CD14-positive monocyte (primary cell): ENCODE measurements around the gene WDPCP. TPM values are rescaled to one million over a fixed set of nuclear protein-coding genes. Genes with fewer than 3 reads are reported as not detected.

Experiments
- DNase-seq, 3 donors: peaks; one replicate each; pipeline ENCODE4 v3.0.0-alpha.2; 2011 to 2022
- H2AFZ ChIP-seq: 2 replicates; pipeline ENCODE4 v1.6.0; 2012; ENCODE audit warnings: mild to moderate bottlenecking, low read depth, low read length, inconsistent platforms; ENCODE audit not compliant: insufficient read depth, poor library complexity, severe bottlenecking
- H3K27ac ChIP-seq, 2 donors: 1 replicate in 1 of 2; 2 replicates in 1 of 2; pipeline ENCODE4 v1.5.1; 2012 to 2013; ENCODE audit warnings: low read length in 2 of 2, control low read depth in 1 of 2, inconsistent platforms in 1 of 2, low read depth in 1 of 2, mild to moderate bottlenecking in 1 of 2
- H3K27me3 ChIP-seq, 2 donors: one replicate each; pipeline versions ENCODE4 v1.6.0 to v1.6.1; 2011 to 2013; ENCODE audit warnings: low read length in 2 of 2; ENCODE audit not compliant: control insufficient read depth in 2 of 2, insufficient read depth in 2 of 2
- H3K36me3 ChIP-seq, 2 donors: replicated peaks in 1 of 2; 1 replicate in 1 of 2; 2 replicates in 1 of 2; pipeline versions ENCODE4 v1.5.1 to v1.6.1; 2012 to 2013; ENCODE audit warnings: low read length in 2 of 2, control low read depth in 1 of 2, inconsistent platforms in 1 of 2, mild to moderate bottlenecking in 1 of 2; ENCODE audit not compliant: insufficient read depth in 2 of 2, control insufficient read depth in 1 of 2
- H3K4me1 ChIP-seq, 2 donors: 1 replicate in 1 of 2; 2 replicates in 1 of 2; pipeline versions ENCODE4 v1.5.1 to v1.6.1; 2012 to 2013; ENCODE audit warnings: low read length in 2 of 2, control low read depth in 1 of 2, inconsistent platforms in 1 of 2, mild to moderate bottlenecking in 1 of 2, moderate library complexity in 1 of 2; ENCODE audit not compliant: insufficient read depth in 2 of 2, control insufficient read depth in 1 of 2
- H3K4me2 ChIP-seq: replicated peaks from 2 replicates; pipeline ENCODE3; 2012; ENCODE audit warnings: low read length, moderate library complexity, mild to moderate bottlenecking; ENCODE audit not compliant: poor library complexity, severe bottlenecking; ENCODE audit errors: extremely low read depth
- H3K4me3 ChIP-seq, 3 experiments: fragments of 200-600 bp in 1 of 3; sonication (generic) in 1 of 3; replicated peaks in 1 of 3; 1 replicate in 2 of 3; 2 replicates in 1 of 3; pipeline ENCODE4 v1.5.1; 2011 to 2013; ENCODE audit warnings: low read length in 3 of 3, mild to moderate bottlenecking in 3 of 3, control low read depth in 2 of 3, low read depth in 2 of 3, inconsistent platforms in 1 of 3, moderate library complexity in 1 of 3
- H3K79me2 ChIP-seq: 2 replicates; pipeline ENCODE4 v1.6.0; 2012; ENCODE audit warnings: mild to moderate bottlenecking, control low read depth, inconsistent platforms, low read length, moderate library complexity; ENCODE audit not compliant: insufficient read depth
- H3K9ac ChIP-seq: 2 replicates; pipeline ENCODE4 v1.6.0; 2017; ENCODE audit warnings: low read length, mild to moderate bottlenecking; ENCODE audit not compliant: insufficient read depth, poor library complexity, severe bottlenecking
- H3K9me3 ChIP-seq, 2 donors: replicated peaks in 1 of 2; 1 replicate in 1 of 2; 2 replicates in 1 of 2; pipeline versions ENCODE4 v1.5.1 to v1.6.1; 2012 to 2013; ENCODE audit warnings: low read length in 2 of 2, control low read depth in 1 of 2; ENCODE audit not compliant: control insufficient read depth in 1 of 2, insufficient read depth in 1 of 2
- H4K20me1 ChIP-seq: 2 replicates; pipeline ENCODE4 v1.6.0; 2012; ENCODE audit warnings: mild to moderate bottlenecking, low read length, control low read depth, moderate library complexity; ENCODE audit not compliant: insufficient read depth
- H3K27ac Mint-ChIP-seq, 7 donors: one replicate each; pipeline ENCODE4 v1.8.0; 2020; ENCODE audit warnings: mild to moderate bottlenecking in 7 of 7, mixed read lengths in 7 of 7, moderate library complexity in 6 of 7, inconsistent platforms in 2 of 7
- H3K27me3 Mint-ChIP-seq, 3 donors: one replicate each; pipeline ENCODE4 v1.8.0; 2021 to 2022; ENCODE audit warnings: low read depth in 3 of 3, mild to moderate bottlenecking in 3 of 3, mixed read lengths in 3 of 3, moderate library complexity in 3 of 3, inconsistent platforms in 1 of 3
- H3K36me3 Mint-ChIP-seq, 2 donors: one replicate each; pipeline ENCODE4 v1.8.0; 2020; ENCODE audit warnings: mixed read lengths in 2 of 2, inconsistent platforms in 1 of 2, mild to moderate bottlenecking in 1 of 2
- H3K4me1 Mint-ChIP-seq: one replicate; pipeline ENCODE4 v1.8.0; 2020; ENCODE audit warnings: mild to moderate bottlenecking, mixed read lengths
- H3K4me3 Mint-ChIP-seq, 2 donors: one replicate each; pipeline ENCODE4 v1.8.0; 2020; ENCODE audit warnings: mild to moderate bottlenecking in 2 of 2, mixed read lengths in 2 of 2, moderate library complexity in 1 of 2
- H3K9me3 Mint-ChIP-seq, 7 donors: one replicate each; pipeline ENCODE4 v1.8.0; 2020 to 2022; ENCODE audit warnings: mixed read lengths in 7 of 7, mild to moderate bottlenecking in 6 of 7, moderate library complexity in 6 of 7, inconsistent platforms in 2 of 7
- WGBS: methylation state at CpG from one replicate; pipeline ENCODE4 v1.1.5; 2013; ENCODE audit warnings: missing lambda C conversion rate; ENCODE audit not compliant: insufficient coverage; 5-methylcytosine and 5-hydroxymethylcytosine counted together
- intact Hi-C, 2 donors: fragments of 100-400 bp; cut with micrococcal nuclease; formaldehyde crosslinking; loops; one replicate each; pipeline versions ENCODE4 v1.15.0 to v1.15.1; 2023
- polyA plus RNA-seq, 3 donors: library from polyadenylated mRNA; depleted of rRNA in 1 of 3; unstranded in 2 of 3; stranded (reverse) in 1 of 3; fragments of 300-500 nt in 2 of 3; fragments of >200 nt in 1 of 3; fragmentation: Illumina TruSeq in 2 of 3; gene quantifications; 1 replicate in 2 of 3; 2 replicates in 1 of 3; pipeline ENCODE4 v1.2.3, GENCODE V29; 2012 to 2021
- TF ChIP-seq, protein P1 (sequence below): fragments of 200-600 bp; IDR thresholded peaks from one replicate; pipeline ENCODE4 v1.8.0; 2022; ENCODE audit warnings: antibody characterized with exemption, mild to moderate bottlenecking

WDPCP gene
- polyA plus RNA-seq, 3 donors = 3.3 to 5.2 (median 3.7) TPM

GRCh38 chr2:63604666-63605065 lies 16.4 kb upstream of the WDPCP start:
- H3K4me2 ChIP-seq = no peak overlapping the region
- H3K36me3 ChIP-seq = peaks cover 75 to 82% of the 10 kb centered on the region in 2 donors
- TF ChIP-seq, protein P1, sequence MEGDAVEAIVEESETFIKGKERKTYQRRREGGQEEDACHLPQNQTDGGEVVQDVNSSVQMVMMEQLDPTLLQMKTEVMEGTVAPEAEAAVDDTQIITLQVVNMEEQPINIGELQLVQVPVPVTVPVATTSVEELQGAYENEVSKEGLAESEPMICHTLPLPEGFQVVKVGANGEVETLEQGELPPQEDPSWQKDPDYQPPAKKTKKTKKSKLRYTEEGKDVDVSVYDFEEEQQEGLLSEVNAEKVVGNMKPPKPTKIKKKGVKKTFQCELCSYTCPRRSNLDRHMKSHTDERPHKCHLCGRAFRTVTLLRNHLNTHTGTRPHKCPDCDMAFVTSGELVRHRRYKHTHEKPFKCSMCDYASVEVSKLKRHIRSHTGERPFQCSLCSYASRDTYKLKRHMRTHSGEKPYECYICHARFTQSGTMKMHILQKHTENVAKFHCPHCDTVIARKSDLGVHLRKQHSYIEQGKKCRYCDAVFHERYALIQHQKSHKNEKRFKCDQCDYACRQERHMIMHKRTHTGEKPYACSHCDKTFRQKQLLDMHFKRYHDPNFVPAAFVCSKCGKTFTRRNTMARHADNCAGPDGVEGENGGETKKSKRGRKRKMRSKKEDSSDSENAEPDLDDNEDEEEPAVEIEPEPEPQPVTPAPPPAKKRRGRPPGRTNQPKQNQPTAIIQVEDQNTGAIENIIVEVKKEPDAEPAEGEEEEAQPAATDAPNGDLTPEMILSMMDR = no peak
- no peak overlapping the region for H3K4me3 ChIP-seq
- H3K4me1 ChIP-seq = no peaks in the 10 kb centered on the region
- no peaks in the 10 kb centered on the region for H3K27me3 ChIP-seq
- H2AFZ ChIP-seq = no peak overlapping the region
- no peaks in the 10 kb centered on the region for H3K79me2 ChIP-seq
- no peaks in the 10 kb centered on the region for H3K9me3 ChIP-seq
- no peaks in the 10 kb centered on the region for H3K4me1 Mint-ChIP-seq
- no peaks in the 10 kb centered on the region for H3K27me3 Mint-ChIP-seq
- intact Hi-C loops = no loop called here
- H3K27ac Mint-ChIP-seq = no peak overlapping the region
- peaks cover 0 to 4% (median 2%) of the 10 kb centered on the region in 7 donors for H3K9me3 Mint-ChIP-seq
- peaks cover 61 to 72% of the 10 kb centered on the region in 2 donors for H3K36me3 Mint-ChIP-seq
- DNase-seq = no peak
- no peak overlapping the region for H3K27ac ChIP-seq
- 95% methylated on average over 4 of the region's 4 CpGs for WGBS
- H4K20me1 ChIP-seq = no peaks in the 10 kb centered on the region
- H3K9ac ChIP-seq = no peak overlapping the region
- H3K4me3 Mint-ChIP-seq = no peak overlapping the region

DNA sequence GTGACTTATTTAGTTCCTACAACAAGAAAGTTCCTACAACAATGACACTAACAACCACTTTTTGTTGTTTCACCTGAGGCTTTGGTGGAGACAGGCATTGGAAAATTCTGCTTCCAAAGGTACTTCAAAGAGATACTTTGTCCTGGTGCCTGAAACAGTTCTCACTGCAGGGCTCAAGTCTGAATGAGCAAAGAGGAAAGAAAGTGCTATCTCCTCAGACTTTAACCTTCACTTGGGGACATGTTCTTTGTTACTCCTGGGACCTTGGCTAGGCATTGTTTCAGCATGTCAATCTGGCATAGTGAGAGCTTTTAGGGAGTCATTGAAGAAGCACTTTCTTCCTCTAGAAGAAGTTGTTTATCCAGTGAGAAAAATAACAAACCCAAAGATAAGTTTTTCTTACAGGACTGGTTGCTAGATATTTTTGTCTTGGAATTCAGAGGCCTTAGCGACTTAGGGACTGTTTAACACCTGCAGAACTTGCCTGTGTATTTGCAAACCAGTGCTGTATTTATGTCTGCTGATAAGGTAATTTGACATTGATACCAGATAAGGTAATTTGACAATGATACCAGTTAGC lies 12.7 kb upstream of the WDPCP start:
- Mint-ChIP-seq H3K4me3 (no peak overlapping the region), H3K9me3 (peaks cover 0 to under 1% (median 0%) of the 10 kb centered on the region in 7 donors), H3K27ac (no peak overlapping the region), H3K27me3 (no peaks in the 10 kb centered on the region), H3K4me1 (peaks cover 5% of the 10 kb centered on the region), H3K36me3 (peaks cover 57 to 74% of the 10 kb centered on the region in 2 donors)
- H3K79me2 ChIP-seq = peaks cover 12% of the 10 kb centered on the region
- TF ChIP-seq, protein P1 = no peak
- no peak overlapping the region for H3K4me3 ChIP-seq
- peaks cover 72 to 92% of the 10 kb centered on the region in 2 donors for H3K36me3 ChIP-seq
- peaks cover 5% of the 10 kb centered on the region in 2 donors for H3K4me1 ChIP-seq
- 100% methylated on average over 1 of the region's 1 CpG for WGBS
- DNase-seq = no peak
- no peak overlapping the region for H3K27ac ChIP-seq
- H3K9ac ChIP-seq = no peak overlapping the region
- no peak overlapping the region for H2AFZ ChIP-seq
- no peaks in the 10 kb centered on the region for H3K9me3 ChIP-seq
- no peak overlapping the region for H3K4me2 ChIP-seq
- intact Hi-C loops = no loop called here
- no peaks in the 10 kb centered on the region for H3K27me3 ChIP-seq
- H4K20me1 ChIP-seq = no peaks in the 10 kb centered on the region
